DND-41 (cell line): ENCODE measurements around the gene HOOK1.

ENCODE experiments used
- CTCF ChIP-seq: IDR thresholded peaks from 2 replicates; pipeline ENCODE4 v1.5.1; 2012; ENCODE audit warnings: borderline replicate concordance, low read length, moderate library complexity, mild to moderate bottlenecking; ENCODE audit not compliant: poor library complexity, severe bottlenecking; ENCODE audit errors: extremely low read depth
- EZH2 ChIP-seq: IDR thresholded peaks from 3 replicates; pipeline ENCODE4 v1.6.1; 2012; ENCODE audit warnings: borderline replicate concordance, low read depth, mild to moderate bottlenecking, moderate library complexity, low read length, inconsistent platforms; ENCODE audit not compliant: severe bottlenecking

- no peak for TF ChIP-seq CTCF
- no peak for TF ChIP-seq EZH2
Observed at GRCh38 chr1:59880735-59881134, 66.0 kb downstream of the HOOK1 start.
